Measurements from ENCODE around the gene APOC3. TPM values are rescaled to one million over a fixed set of nuclear protein-coding genes. Genes with fewer than 3 reads are reported as not detected.

The APOC3 gene
- total RNA-seq, 1 donor from 2014 or later: 0.94 TPM

GRCh38 chr11:116849060-116849459, 19.4 kb downstream of the APOC3 start:
- no peak for DNase-seq (ENCODE audit: low spot score)

- DNase-seq (ENCODE audit: low spot score): no peak
These were observed 19.8 kb downstream of the APOC3 start for GRCh38 chr11:116849486-116849885.

- DNase-seq (ENCODE audit: low spot score): no peak
These were observed 21.9 kb downstream of the APOC3 start for GRCh38 chr11:116851626-116852025.

GRCh38 chr11:116852261-116853031, 22.7 kb downstream of the APOC3 start:
- no peak for DNase-seq (ENCODE audit: low spot score)

- DNase-seq (ENCODE audit: low spot score): no peak
These were observed 23.9 kb downstream of the APOC3 start for GRCh38 chr11:116853461-116854073.

- DNase-seq (ENCODE audit: low spot score): no peak
These were observed 25.7 kb downstream of the APOC3 start for GRCh38 chr11:116855413-116855812.

- no peak for DNase-seq (ENCODE audit: low spot score)
These were observed 26.7 kb downstream of the APOC3 start for GRCh38 chr11:116856423-116856822.

- DNase-seq (ENCODE audit: low spot score): no peak
These were observed 27.6 kb downstream of the APOC3 start for GRCh38 chr11:116857316-116857715.

GRCh38 chr11:116857936-116858335, 28.2 kb downstream of the APOC3 start:
- no peak for DNase-seq (ENCODE audit: low spot score)

GRCh38 chr11:116859175-116859574, 29.5 kb downstream of the APOC3 start:
- DNase-seq (ENCODE audit: low spot score): no peak

- DNase-seq (ENCODE audit: low spot score): no peak
These were observed 30.6 kb downstream of the APOC3 start for GRCh38 chr11:116860303-116860702.

- no peak for DNase-seq (ENCODE audit: low spot score)
These were observed 31.8 kb downstream of the APOC3 start for GRCh38 chr11:116861539-116861938.

- DNase-seq (ENCODE audit: low spot score): no peak
These were observed 32.5 kb downstream of the APOC3 start for GRCh38 chr11:116862185-116862584.

GRCh38 chr11:116862951-116863350, 33.2 kb downstream of the APOC3 start:
- DNase-seq (ENCODE audit: low spot score): no peak

- DNase-seq (ENCODE audit: low spot score): no peak
These were observed 34.8 kb downstream of the APOC3 start for GRCh38 chr11:116864531-116864930.

- no peak for DNase-seq (ENCODE audit: low spot score)
These were observed 36.0 kb downstream of the APOC3 start for GRCh38 chr11:116865696-116866095.

- DNase-seq (ENCODE audit: low spot score): no peak
These were observed 37.2 kb downstream of the APOC3 start for GRCh38 chr11:116866804-116867455.

GRCh38 chr11:116867619-116868018, 37.9 kb downstream of the APOC3 start:
- DNase-seq (ENCODE audit: low spot score): no peak

- DNase-seq (ENCODE audit: low spot score): no peak
These were observed 38.4 kb downstream of the APOC3 start for GRCh38 chr11:116868066-116868465.

GRCh38 chr11:116869610-116870009, 39.9 kb downstream of the APOC3 start:
- DNase-seq (ENCODE audit: low spot score): no peak

- DNase-seq (ENCODE audit: low spot score): no peak
These were observed 40.3 kb downstream of the APOC3 start for GRCh38 chr11:116870054-116870453.

GRCh38 chr11:116871248-116871647, 41.5 kb downstream of the APOC3 start:
- DNase-seq (ENCODE audit: low spot score): no peak

- no peak for DNase-seq (ENCODE audit: low spot score)
These were observed 43.7 kb downstream of the APOC3 start for GRCh38 chr11:116873381-116873780.
